NT2/D1 (cell line): Measurements from ENCODE around the gene TXNDC2.

Experiments used
- SUZ12 ChIP-seq: IDR thresholded peaks from 2 replicates; pipeline ENCODE4 v1.6.1; 2011; ENCODE audit not compliant: insufficient read length, insufficient read depth; ENCODE audit errors: extremely low read depth
- YY1 ChIP-seq: IDR thresholded peaks from 2 replicates; pipeline ENCODE4 v1.6.1; 2011; ENCODE audit not compliant: insufficient read length, insufficient read depth
- ZNF274 ChIP-seq: IDR thresholded peaks from 2 replicates; pipeline ENCODE4 v1.6.1; 2011; ENCODE audit warnings: mild to moderate bottlenecking, low read depth, low read length

GRCh38 chr18:9914334-9914583, 28.5 kb downstream of the TXNDC2 start:
- TF ChIP-seq ZNF274 (no peak), SUZ12 (no peak), YY1 (no peak)
